HG03571 (cell line): ENCODE results near the gene C1QTNF1.

Source experiments
- ATAC-seq: cut with Tn5 transposase; IDR thresholded peaks from one replicate; pipeline ENCODE4 v1.9.1; 2021; ENCODE audit not compliant: unreplicated experiment

Gene C1QTNF1

GRCh38 chr17:79023886-79024771, at the start of gene C1QTNF1:
Gene C1QTNF1 (plus strand): TSS chr17:79024169. CDS start chr17:79043969, 19,800 bp downstream.
- ATAC-seq: no peak

GRCh38 chr17:78974635-78975591, 49.1 kb upstream of the C1QTNF1 start:
- ATAC-seq: no peak

- no peak for ATAC-seq
These were observed 46.9 kb upstream of the C1QTNF1 start for GRCh38 chr17:78976907-78977680.

- ATAC-seq: no peak
These were observed 46.4 kb upstream of the C1QTNF1 start for GRCh38 chr17:78977681-78977943.

GRCh38 chr17:78977997-78978973, 45.7 kb upstream of the C1QTNF1 start:
- no peak for ATAC-seq

GRCh38 chr17:78979780-78980623, 44.0 kb upstream of the C1QTNF1 start, which contains the start of gene LGALS3BP:
Gene LGALS3BP (minus strand): TSS chr17:78979923. CDS start chr17:78977191, 2,732 bp downstream.
- ATAC-seq: no peak

GRCh38 chr17:78980624-78980972, 43.4 kb upstream of the C1QTNF1 start:
- ATAC-seq: no peak

GRCh38 chr17:78981010-78981888, 42.7 kb upstream of the C1QTNF1 start:
- ATAC-seq: no peak

GRCh38 chr17:78985395-78985794, 38.6 kb upstream of the C1QTNF1 start:
- no peak for ATAC-seq

- no peak for ATAC-seq
These were observed 37.8 kb upstream of the C1QTNF1 start for GRCh38 chr17:78986048-78986648.

GRCh38 chr17:78986649-78987328, 37.2 kb upstream of the C1QTNF1 start:
- no peak for ATAC-seq

- no peak for ATAC-seq
These were observed 35.8 kb upstream of the C1QTNF1 start for GRCh38 chr17:78988152-78988551.

- ATAC-seq: no peak
These were observed 33.5 kb upstream of the C1QTNF1 start for GRCh38 chr17:78990349-78991016.

- no peak for ATAC-seq
These were observed 32.8 kb upstream of the C1QTNF1 start for GRCh38 chr17:78991017-78991738.

- ATAC-seq: no peak
These were observed 31.9 kb upstream of the C1QTNF1 start for GRCh38 chr17:78991906-78992532.
